IPS-11a (cell line): Measurements from ENCODE around the gene MINDY1.
A peak's percentile ranks its signal among the peaks of the same experiment; 100 is the strongest.

ENCODE experiments used
- H3K4me3 ChIP-seq: one replicate; pipeline ENCODE4 v1.5.1; 2013; ENCODE audit warnings: low read depth, low read length, control low read depth

The MINDY1 gene

GRCh38 chr1:151011154-151011850 lies 4.6 kb upstream of the MINDY1 start:
- no peak overlapping the region for H3K4me3 ChIP-seq

GRCh38 chr1:151010346-151010726 lies 3.6 kb upstream of the MINDY1 start:
- H3K4me3 ChIP-seq = no peak overlapping the region

- no peak overlapping the region for H3K4me3 ChIP-seq
Observed at GRCh38 chr1:151009674-151010345, 3.1 kb upstream of the MINDY1 start.

- peak overlapping the region; percentile 88 for H3K4me3 ChIP-seq
Observed at GRCh38 chr1:151009206-151009587, 2.5 kb upstream of the MINDY1 start.

GRCh38 chr1:151008244-151009205 lies 1.8 kb upstream of the MINDY1 start, which contains the start of gene PRUNE1:
Gene PRUNE1 (plus strand): TSS chr1:151008449. CDS start chr1:151008633, 184 bp downstream.
- H3K4me3 ChIP-seq = peak within 1 kb of the TSS; percentile 88

DNA sequence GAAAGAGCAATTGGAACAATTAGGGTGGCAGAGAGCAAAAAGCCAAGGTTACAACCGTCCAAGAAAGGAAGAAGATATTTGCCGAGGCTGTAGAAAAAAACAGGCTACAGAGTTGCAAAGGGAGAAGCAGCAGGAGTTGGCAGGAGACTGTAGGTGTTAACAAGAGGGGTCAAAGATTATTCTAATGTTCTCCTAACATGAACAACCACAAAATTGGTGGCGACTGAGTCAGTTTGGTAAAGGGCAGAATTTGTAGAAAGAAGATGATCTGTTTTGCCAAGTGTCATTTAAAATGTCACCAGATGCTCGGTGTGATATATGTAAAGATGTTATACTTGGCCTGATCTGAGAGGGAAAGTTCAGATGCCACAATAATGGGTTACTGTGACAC lies 1.1 kb upstream of the MINDY1 start:
- no peak overlapping the region for H3K4me3 ChIP-seq

- peak overlapping the region; percentile 30 for H3K4me3 ChIP-seq
Observed at GRCh38 chr1:151005729-151006319, 878 bp downstream of the MINDY1 start.

- no peak overlapping the region for H3K4me3 ChIP-seq
Observed at GRCh38 chr1:151003180-151003579, 3.5 kb downstream of the MINDY1 start.

DNA sequence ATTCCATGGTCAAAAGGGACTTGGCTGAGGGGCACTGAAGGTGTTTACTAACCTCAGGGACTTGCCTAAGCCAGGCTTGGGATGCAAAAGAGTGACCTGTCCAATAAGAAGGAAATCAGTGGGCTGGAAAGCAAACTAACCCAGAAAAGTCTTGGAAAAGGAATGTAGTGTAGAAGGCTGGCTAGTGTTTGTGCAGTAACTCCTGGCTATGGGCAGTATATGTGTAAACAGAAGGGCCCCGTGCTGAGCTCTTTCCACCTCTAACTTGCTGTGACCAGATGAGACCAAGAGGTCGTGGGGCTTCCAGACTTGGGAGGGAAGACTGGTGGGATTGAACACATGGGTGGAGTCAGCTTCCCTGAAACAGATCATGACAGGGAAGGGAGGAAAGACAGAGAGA lies 4.1 kb downstream of the MINDY1 start:
- H3K4me3 ChIP-seq = no peak overlapping the region

- no peak overlapping the region for H3K4me3 ChIP-seq
Observed at GRCh38 chr1:151002051-151002450, 4.7 kb downstream of the MINDY1 start.

- no peak overlapping the region for H3K4me3 ChIP-seq
Observed at GRCh38 chr1:151001602-151002001, 5.1 kb downstream of the MINDY1 start.

DNA sequence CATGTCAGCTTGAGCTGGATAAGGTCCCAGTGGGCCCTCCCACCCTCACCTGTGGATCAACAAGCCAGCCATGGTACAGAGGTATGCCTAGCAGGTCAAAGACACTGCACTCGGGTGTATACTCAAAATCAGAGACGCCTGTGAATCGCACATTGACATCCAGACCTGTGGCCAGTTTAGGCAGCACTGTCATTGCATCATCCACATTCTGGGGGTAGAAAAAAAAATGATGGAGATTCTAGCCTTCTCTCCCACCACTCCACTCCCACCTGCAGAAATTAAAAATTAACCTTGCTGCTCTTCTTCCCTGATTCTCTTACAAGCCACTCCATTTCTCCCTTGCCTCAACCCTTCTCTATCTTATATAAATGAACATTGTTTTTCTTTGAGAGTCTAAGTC lies 6.3 kb downstream of the MINDY1 start:
- H3K4me3 ChIP-seq = no peak overlapping the region

- H3K4me3 ChIP-seq = no peak overlapping the region
Observed at GRCh38 chr1:150999926-151000325, 6.8 kb downstream of the MINDY1 start.

GRCh38 chr1:150999051-150999674 lies 7.5 kb downstream of the MINDY1 start:
- no peak overlapping the region for H3K4me3 ChIP-seq

DNA sequence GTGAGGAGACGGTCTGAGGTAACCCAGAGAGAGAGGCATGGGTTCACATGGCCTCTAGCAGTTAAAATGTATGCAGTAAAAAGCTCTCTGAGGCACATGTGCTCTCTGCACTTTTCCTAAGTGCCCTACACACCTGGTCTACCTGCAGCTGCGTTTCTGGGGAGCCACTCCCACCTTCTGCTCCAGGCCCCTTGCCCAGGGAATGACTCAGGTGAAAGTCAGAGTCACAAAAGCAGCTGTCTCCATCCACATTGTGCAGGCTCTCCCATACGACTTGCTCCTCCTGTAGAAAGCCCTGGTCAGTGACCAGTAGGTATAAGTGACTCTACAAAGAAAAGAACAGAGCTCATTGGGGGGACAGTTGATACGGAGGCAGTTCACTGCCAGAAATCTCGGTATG lies 8.8 kb downstream of the MINDY1 start:
- no peak overlapping the region for H3K4me3 ChIP-seq

GRCh38 chr1:150997126-150997872 lies 9.4 kb downstream of the MINDY1 start:
- no peak overlapping the region for H3K4me3 ChIP-seq

GRCh38 chr1:150995896-150996295 lies 10.8 kb downstream of the MINDY1 start:
- no peak overlapping the region for H3K4me3 ChIP-seq

DNA sequence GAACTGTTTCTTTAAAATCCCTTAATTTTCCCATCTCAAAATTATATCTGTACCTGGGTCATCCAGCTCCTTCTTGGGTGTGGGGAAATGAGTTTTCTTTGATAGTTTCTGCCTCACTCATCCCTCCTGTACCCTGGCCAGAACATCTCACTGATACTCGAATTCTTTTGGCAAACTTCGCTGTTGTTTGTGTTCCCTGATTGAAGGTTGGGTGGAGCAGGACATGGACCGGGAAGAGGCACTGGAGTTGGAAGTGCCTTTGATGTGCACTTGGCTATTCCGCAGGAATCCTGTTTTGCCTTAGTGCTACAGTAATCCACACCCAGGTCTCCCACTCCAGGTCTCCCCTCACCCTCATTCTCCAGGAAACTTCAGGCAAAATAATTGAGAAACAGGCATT lies 11.2 kb downstream of the MINDY1 start:
- no peak overlapping the region for H3K4me3 ChIP-seq

DNA sequence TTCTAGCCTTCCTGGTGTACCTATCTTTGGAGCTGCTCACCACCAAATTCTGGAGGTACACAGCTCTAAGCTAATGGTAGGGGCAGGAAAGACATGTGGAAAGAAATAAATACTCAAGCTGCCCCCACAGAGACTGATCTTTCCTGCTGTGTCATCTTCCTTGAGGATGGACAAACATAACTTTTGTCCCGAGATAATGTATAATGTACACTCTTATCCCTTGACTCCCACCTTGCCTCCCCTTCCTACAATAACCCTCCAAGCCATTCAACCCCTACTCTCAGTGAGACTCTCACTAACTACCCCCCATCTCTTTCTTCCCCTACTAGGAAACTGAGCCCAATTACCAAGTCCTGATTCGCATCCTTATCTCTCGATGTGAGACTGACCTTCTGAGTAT lies 12.5 kb downstream of the MINDY1 start:
- no peak overlapping the region for H3K4me3 ChIP-seq

GRCh38 chr1:150992626-150993025 lies 14.1 kb downstream of the MINDY1 start:
- H3K4me3 ChIP-seq = no peak overlapping the region
